HEK293 (cell line): ENCODE results near the gene RAD51C.

Experiments
- CTCF ChIA-PET: fragments of 350-600 bp; formaldehyde crosslinking; extraction: SDS; loops from one replicate; lab custom pipeline; 2021; ENCODE audit warnings: antibody characterized with exemption; lab: Yijun Ruan, JAX
- POLR2A ChIA-PET: fragments of 300-600 bp; formaldehyde crosslinking; extraction: SDS; loops from one replicate; lab custom pipeline; 2020; ENCODE audit warnings: antibody characterized with exemption, inconsistent platforms; lab: Yijun Ruan, JAX
- H3K27ac ChIP-seq: fragments of 200-500 bp; sonication (Bioruptor generic); 2 replicates; pipeline ENCODE4 v1.5.1; 2014; ENCODE audit warnings: low read depth, low read length, control low read depth, inconsistent platforms; ENCODE audit errors: extremely low read depth
- H3K36me3 ChIP-seq, 2 experiments: fragments of 200-500 bp in 1 of 2; sonication (Bioruptor generic) in 1 of 2; 1 replicate in 1 of 2; 2 replicates in 1 of 2; pipeline ENCODE4 v1.5.1; 2014 to 2017; ENCODE audit warnings: inconsistent platforms in 2 of 2, low read length in 2 of 2; ENCODE audit not compliant: control insufficient read depth in 2 of 2, insufficient read depth in 1 of 2
- H3K4me1 ChIP-seq: fragments of 200-500 bp; sonication (Bioruptor generic); 2 replicates; pipeline ENCODE4 v1.5.1; 2014; ENCODE audit warnings: mild to moderate bottlenecking, low read length, inconsistent platforms; ENCODE audit not compliant: control insufficient read depth, insufficient read depth
- H3K4me3 ChIP-seq: 2 replicates; pipeline ENCODE4 v1.5.1; 2011; ENCODE audit warnings: low read depth, mild to moderate bottlenecking, control low read depth, low read length, moderate library complexity
- H3K9me3 ChIP-seq: fragments of 200-500 bp; sonication (Bioruptor generic); 2 replicates; pipeline ENCODE4 v1.5.1; 2014; ENCODE audit warnings: low read depth, low read length, inconsistent platforms; ENCODE audit not compliant: control insufficient read depth, insufficient read depth
- EGR2 ChIP-seq: fragments of 450-650 bp; formaldehyde crosslinking; IDR thresholded peaks from 2 replicates; pipeline ENCODE4 v1.5.1; 2016; ENCODE audit warnings: low read depth, missing biosample characterization, missing genetic modification characterization
- GLIS2 ChIP-seq: fragments of 450-650 bp; formaldehyde crosslinking; IDR thresholded peaks from 2 replicates; pipeline ENCODE4 v1.5.1; 2016; ENCODE audit warnings: missing biosample characterization, missing genetic modification characterization
- IKZF3 ChIP-seq: fragments of 450-650 bp; IDR thresholded peaks from 2 replicates; pipeline ENCODE4 v1.5.0; 2018; ENCODE audit warnings: missing biosample characterization, mild to moderate bottlenecking, missing genetic modification characterization, moderate library complexity
- KLF1 ChIP-seq: fragments of 450-650 bp; formaldehyde crosslinking; IDR thresholded peaks from 2 replicates; pipeline ENCODE4 v1.5.1; 2016; ENCODE audit warnings: missing biosample characterization, missing genetic modification characterization
- KLF9 ChIP-seq: fragments of 450-650 bp; formaldehyde crosslinking; IDR thresholded peaks from 2 replicates; pipeline ENCODE4 v1.5.1; 2016; ENCODE audit warnings: missing biosample characterization, missing genetic modification characterization, low read depth
- TRIM28 ChIP-seq: IDR thresholded peaks from 2 replicates; pipeline ENCODE4 v1.6.1; 2011; ENCODE audit warnings: low read length, control low read depth, borderline replicate concordance
- ZBTB17 ChIP-seq: fragments of 450-650 bp; formaldehyde crosslinking; IDR thresholded peaks from 2 replicates; pipeline ENCODE4 v1.5.1; 2016; ENCODE audit warnings: missing biosample characterization, missing genetic modification characterization
- ZBTB20 ChIP-seq: fragments of 450-650 bp; formaldehyde crosslinking; IDR thresholded peaks from 2 replicates; pipeline ENCODE4 v1.5.1; 2016; ENCODE audit warnings: missing biosample characterization, missing genetic modification characterization
- ZBTB48 ChIP-seq: fragments of 450-650 bp; formaldehyde crosslinking; IDR thresholded peaks from 2 replicates; pipeline ENCODE4 v1.5.1; 2016; ENCODE audit warnings: missing biosample characterization, missing genetic modification characterization
- ZFHX2 ChIP-seq: fragments of 450-650 bp; formaldehyde crosslinking; conservative IDR thresholded peaks from 2 replicates; pipeline ENCODE4 v1.5.1; 2016; ENCODE audit warnings: missing biosample characterization, missing genetic modification characterization
- ZIC2 ChIP-seq: fragments of 450-650 bp; formaldehyde crosslinking; IDR thresholded peaks from 2 replicates; pipeline ENCODE4 v1.5.1; 2016; ENCODE audit warnings: missing biosample characterization, missing genetic modification characterization
- ZNF274 ChIP-seq, 2 experiments: fragments of 200-500 bp in 1 of 2; fragments of 450-650 bp in 1 of 2; sonication (Bioruptor generic) in 1 of 2; formaldehyde crosslinking in 1 of 2; IDR thresholded peaks; 2 replicates each; pipeline versions ENCODE4 v1.5.1 to v1.6.1; 2014 to 2016; ENCODE audit warnings: borderline replicate concordance in 1 of 2, inconsistent platforms in 1 of 2, low read length in 1 of 2, missing biosample characterization in 1 of 2, missing genetic modification characterization in 1 of 2
- ZNF335 ChIP-seq: fragments of 450-650 bp; formaldehyde crosslinking; conservative IDR thresholded peaks from 2 replicates; pipeline ENCODE4 v1.5.1; 2016; ENCODE audit warnings: missing biosample characterization, missing genetic modification characterization
- ZNF366 ChIP-seq: fragments of 450-650 bp; formaldehyde crosslinking; conservative IDR thresholded peaks from 2 replicates; pipeline ENCODE4 v1.5.1; 2016; ENCODE audit warnings: missing biosample characterization, missing genetic modification characterization
- ZNF777 ChIP-seq: fragments of 450-650 bp; formaldehyde crosslinking; IDR thresholded peaks from 2 replicates; pipeline ENCODE4 v1.5.1; 2017; ENCODE audit warnings: missing biosample characterization, missing genetic modification characterization, borderline replicate concordance
- TF ChIP-seq, protein P1 (sequence below): fragments of 450-650 bp; formaldehyde crosslinking; IDR thresholded peaks from 2 replicates; pipeline ENCODE4 v1.5.0; 2017; ENCODE audit warnings: missing biosample characterization, missing genetic modification characterization, borderline replicate concordance
- TF ChIP-seq, protein P2 (sequence below): fragments of 450-650 bp; formaldehyde crosslinking; IDR thresholded peaks from 2 replicates; pipeline ENCODE4 v1.5.1; 2017; ENCODE audit warnings: missing biosample characterization, missing genetic modification characterization
- TF ChIP-seq, protein P3 (sequence below): sonication (generic); formaldehyde crosslinking; IDR thresholded peaks from 2 replicates; pipeline ENCODE4 v1.8.1; 2022; ENCODE audit warnings: mild to moderate bottlenecking, moderate library complexity, missing genetic modification reagents
- TF ChIP-seq, protein P4 (sequence below): fragments of 450-650 bp; formaldehyde crosslinking; optimal IDR thresholded peaks from 2 replicates; pipeline ENCODE3; 2016; ENCODE audit warnings: missing biosample characterization, mild to moderate bottlenecking, missing genetic modification characterization
- TF ChIP-seq, protein P5 (sequence below): fragments of 450-650 bp; formaldehyde crosslinking; IDR thresholded peaks from 2 replicates; pipeline ENCODE4 v1.5.1; 2016; ENCODE audit warnings: missing biosample characterization, missing genetic modification characterization
- TF ChIP-seq, protein P6 (sequence below): fragments of 450-650 bp; IDR thresholded peaks from 2 replicates; pipeline ENCODE4 v1.5.1; 2018; ENCODE audit warnings: missing biosample characterization, missing genetic modification characterization
- TF ChIP-seq, protein P7 (sequence below): fragments of 450-650 bp; formaldehyde crosslinking; IDR thresholded peaks from 2 replicates; pipeline ENCODE4 v1.5.1; 2016; ENCODE audit warnings: missing biosample characterization, missing genetic modification characterization

The RAD51C gene

DNA sequence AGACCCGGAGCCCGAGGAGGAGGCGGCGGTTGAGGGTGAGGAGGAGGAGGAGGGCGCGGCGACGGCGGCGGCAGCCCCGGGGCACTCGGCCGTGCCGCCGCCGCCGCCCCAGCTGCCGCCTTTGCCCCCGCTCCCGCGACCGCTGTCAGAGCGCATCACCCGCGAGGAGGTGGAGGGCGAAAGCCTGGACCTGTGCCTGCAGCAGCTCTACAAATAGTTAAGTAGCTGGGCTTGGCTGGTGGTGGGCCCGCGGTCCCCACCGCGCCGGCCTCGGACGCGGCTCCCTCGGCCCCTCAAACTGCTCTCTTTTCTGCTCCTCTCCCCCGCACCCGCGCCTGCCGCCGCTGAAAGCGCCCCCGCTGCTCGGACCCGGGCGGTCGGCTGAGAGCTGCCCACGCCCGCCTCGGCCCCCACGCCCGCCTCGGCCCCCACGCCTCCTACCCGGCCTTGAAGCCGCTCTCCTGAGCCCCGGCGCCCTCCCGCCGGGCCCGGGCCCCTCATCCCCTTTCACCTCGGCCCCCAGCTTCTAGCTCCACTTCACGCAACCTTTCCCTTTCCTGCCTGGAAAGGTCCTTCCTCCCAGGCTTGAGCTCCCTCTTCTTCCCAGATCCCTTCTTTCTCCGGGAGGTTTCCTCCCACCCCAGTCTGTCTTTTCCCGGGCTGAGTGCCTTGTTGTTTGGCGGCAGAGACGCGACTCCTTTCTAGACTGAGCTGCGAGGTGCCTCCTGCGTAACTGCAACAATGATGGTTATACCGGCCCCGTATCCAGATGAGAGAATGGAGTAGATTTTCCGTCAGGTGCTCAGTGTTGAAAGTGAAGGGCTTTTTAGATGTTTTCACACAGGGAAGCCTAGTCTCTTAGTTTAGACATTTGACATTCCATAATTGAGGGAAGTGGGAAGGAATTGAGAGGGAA, 64.1 kb downstream of the RAD51C start:
- Histone ChIP-seq H3K9me3 (no peaks in the 10 kb centered on the region), H3K4me3 (peak overlapping the region; percentile 94), H3K4me1 (peaks cover 8% of the 10 kb centered on the region; the same call in 1 of the 2 replicates), H3K27ac (peak overlapping the region; percentile 84; the same call in 1 of the 2 replicates), H3K36me3 (no peaks in the 10 kb centered on the region; a peak in 1 of 3 replicates)
- CTCF ChIA-PET: interaction anchor here (0.6 to 2.2 kb wide), 7 partner anchors 10 to 256 kb away, joined by 3 to 7 read pairs (median 3); no protein-coding TSS in a partner anchor
- POLR2A ChIA-PET: interaction anchor here (0.7 to 1.5 kb wide), 4 partner anchors 14 to 399 kb away, joined by 3 to 4 read pairs (median 4); partner anchors contain the start of genes PRR11 and SKA2
- TF ChIP-seq, protein P1, sequence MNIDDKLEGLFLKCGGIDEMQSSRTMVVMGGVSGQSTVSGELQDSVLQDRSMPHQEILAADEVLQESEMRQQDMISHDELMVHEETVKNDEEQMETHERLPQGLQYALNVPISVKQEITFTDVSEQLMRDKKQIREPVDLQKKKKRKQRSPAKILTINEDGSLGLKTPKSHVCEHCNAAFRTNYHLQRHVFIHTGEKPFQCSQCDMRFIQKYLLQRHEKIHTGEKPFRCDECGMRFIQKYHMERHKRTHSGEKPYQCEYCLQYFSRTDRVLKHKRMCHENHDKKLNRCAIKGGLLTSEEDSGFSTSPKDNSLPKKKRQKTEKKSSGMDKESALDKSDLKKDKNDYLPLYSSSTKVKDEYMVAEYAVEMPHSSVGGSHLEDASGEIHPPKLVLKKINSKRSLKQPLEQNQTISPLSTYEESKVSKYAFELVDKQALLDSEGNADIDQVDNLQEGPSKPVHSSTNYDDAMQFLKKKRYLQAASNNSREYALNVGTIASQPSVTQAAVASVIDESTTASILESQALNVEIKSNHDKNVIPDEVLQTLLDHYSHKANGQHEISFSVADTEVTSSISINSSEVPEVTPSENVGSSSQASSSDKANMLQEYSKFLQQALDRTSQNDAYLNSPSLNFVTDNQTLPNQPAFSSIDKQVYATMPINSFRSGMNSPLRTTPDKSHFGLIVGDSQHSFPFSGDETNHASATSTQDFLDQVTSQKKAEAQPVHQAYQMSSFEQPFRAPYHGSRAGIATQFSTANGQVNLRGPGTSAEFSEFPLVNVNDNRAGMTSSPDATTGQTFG (tag by site-specific recombination): no peak
- peak; percentile 59 for TF ChIP-seq EGR2 (tag by site-specific recombination)
- peak; percentile 61 for TF ChIP-seq ZNF366 (tag by site-specific recombination)
- TF ChIP-seq, protein P2, sequence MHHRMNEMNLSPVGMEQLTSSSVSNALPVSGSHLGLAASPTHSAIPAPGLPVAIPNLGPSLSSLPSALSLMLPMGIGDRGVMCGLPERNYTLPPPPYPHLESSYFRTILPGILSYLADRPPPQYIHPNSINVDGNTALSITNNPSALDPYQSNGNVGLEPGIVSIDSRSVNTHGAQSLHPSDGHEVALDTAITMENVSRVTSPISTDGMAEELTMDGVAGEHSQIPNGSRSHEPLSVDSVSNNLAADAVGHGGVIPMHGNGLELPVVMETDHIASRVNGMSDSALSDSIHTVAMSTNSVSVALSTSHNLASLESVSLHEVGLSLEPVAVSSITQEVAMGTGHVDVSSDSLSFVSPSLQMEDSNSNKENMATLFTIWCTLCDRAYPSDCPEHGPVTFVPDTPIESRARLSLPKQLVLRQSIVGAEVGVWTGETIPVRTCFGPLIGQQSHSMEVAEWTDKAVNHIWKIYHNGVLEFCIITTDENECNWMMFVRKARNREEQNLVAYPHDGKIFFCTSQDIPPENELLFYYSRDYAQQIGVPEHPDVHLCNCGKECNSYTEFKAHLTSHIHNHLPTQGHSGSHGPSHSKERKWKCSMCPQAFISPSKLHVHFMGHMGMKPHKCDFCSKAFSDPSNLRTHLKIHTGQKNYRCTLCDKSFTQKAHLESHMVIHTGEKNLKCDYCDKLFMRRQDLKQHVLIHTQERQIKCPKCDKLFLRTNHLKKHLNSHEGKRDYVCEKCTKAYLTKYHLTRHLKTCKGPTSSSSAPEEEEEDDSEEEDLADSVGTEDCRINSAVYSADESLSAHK (tag by site-specific recombination): no peak
- TF ChIP-seq, protein P3, sequence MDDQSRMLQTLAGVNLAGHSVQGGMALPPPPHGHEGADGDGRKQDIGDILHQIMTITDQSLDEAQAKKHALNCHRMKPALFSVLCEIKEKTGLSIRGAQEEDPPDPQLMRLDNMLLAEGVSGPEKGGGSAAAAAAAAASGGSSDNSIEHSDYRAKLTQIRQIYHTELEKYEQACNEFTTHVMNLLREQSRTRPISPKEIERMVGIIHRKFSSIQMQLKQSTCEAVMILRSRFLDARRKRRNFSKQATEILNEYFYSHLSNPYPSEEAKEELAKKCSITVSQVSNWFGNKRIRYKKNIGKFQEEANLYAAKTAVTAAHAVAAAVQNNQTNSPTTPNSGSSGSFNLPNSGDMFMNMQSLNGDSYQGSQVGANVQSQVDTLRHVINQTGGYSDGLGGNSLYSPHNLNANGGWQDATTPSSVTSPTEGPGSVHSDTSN (CRISPR knock-in tag): peak; percentile 29; the same call in 1 of the 2 replicates
- TF ChIP-seq, protein P4, sequence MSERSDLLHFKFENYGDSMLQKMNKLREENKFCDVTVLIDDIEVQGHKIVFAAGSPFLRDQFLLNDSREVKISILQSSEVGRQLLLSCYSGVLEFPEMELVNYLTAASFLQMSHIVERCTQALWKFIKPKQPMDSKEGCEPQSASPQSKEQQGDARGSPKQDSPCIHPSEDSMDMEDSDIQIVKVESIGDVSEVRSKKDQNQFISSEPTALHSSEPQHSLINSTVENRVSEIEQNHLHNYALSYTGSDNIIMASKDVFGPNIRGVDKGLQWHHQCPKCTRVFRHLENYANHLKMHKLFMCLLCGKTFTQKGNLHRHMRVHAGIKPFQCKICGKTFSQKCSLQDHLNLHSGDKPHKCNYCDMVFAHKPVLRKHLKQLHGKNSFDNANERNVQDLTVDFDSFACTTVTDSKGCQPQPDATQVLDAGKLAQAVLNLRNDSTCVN (tag by site-specific recombination): peak; percentile 30
- 0 out of 2 replicates have a peak, but pooled peaks have one; percentile 27 for TF ChIP-seq TRIM28
- no peak for TF ChIP-seq ZNF274 (IDR thresholded peaks at IDR 0.05; ENCODE audit: low read length)
- no peak for TF ChIP-seq ZNF274 (tag by site-specific recombination; IDR thresholded peaks at IDR 0.05; ENCODE audit: borderline replicate concordance)
- TF ChIP-seq ZNF335 (tag by site-specific recombination): peak; percentile 16
- peak; percentile 63; the same call in 1 of the 2 replicates for TF ChIP-seq GLIS2 (tag by site-specific recombination)
- TF ChIP-seq ZFHX2 (tag by site-specific recombination): peak; percentile 95
- TF ChIP-seq ZBTB20 (tag by site-specific recombination): peak; percentile 97
- peak; percentile 15; the same call in 1 of the 2 replicates for TF ChIP-seq ZBTB48 (tag by site-specific recombination)
- 0 out of 2 replicates have a peak, but pooled peaks have one; percentile 34 for TF ChIP-seq KLF9 (tag by site-specific recombination)
- TF ChIP-seq, protein P5, sequence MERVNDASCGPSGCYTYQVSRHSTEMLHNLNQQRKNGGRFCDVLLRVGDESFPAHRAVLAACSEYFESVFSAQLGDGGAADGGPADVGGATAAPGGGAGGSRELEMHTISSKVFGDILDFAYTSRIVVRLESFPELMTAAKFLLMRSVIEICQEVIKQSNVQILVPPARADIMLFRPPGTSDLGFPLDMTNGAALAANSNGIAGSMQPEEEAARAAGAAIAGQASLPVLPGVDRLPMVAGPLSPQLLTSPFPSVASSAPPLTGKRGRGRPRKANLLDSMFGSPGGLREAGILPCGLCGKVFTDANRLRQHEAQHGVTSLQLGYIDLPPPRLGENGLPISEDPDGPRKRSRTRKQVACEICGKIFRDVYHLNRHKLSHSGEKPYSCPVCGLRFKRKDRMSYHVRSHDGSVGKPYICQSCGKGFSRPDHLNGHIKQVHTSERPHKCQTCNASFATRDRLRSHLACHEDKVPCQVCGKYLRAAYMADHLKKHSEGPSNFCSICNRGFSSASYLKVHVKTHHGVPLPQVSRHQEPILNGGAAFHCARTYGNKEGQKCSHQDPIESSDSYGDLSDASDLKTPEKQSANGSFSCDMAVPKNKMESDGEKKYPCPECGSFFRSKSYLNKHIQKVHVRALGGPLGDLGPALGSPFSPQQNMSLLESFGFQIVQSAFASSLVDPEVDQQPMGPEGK: peak; percentile 57
- peak; percentile 49 for TF ChIP-seq ZIC2 (tag by site-specific recombination)
- no peak for TF ChIP-seq KLF1 (tag by site-specific recombination)
- peak; percentile 80 for TF ChIP-seq IKZF3 (tag by site-specific recombination)
- TF ChIP-seq, protein P6, sequence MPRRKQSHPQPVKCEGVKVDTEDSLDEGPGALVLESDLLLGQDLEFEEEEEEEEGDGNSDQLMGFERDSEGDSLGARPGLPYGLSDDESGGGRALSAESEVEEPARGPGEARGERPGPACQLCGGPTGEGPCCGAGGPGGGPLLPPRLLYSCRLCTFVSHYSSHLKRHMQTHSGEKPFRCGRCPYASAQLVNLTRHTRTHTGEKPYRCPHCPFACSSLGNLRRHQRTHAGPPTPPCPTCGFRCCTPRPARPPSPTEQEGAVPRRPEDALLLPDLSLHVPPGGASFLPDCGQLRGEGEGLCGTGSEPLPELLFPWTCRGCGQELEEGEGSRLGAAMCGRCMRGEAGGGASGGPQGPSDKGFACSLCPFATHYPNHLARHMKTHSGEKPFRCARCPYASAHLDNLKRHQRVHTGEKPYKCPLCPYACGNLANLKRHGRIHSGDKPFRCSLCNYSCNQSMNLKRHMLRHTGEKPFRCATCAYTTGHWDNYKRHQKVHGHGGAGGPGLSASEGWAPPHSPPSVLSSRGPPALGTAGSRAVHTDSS (tag by site-specific recombination): peak; percentile 67; the same call in 1 of the 2 replicates
- peak; percentile 66 for TF ChIP-seq ZBTB17 (tag by site-specific recombination)
- TF ChIP-seq, protein P7, sequence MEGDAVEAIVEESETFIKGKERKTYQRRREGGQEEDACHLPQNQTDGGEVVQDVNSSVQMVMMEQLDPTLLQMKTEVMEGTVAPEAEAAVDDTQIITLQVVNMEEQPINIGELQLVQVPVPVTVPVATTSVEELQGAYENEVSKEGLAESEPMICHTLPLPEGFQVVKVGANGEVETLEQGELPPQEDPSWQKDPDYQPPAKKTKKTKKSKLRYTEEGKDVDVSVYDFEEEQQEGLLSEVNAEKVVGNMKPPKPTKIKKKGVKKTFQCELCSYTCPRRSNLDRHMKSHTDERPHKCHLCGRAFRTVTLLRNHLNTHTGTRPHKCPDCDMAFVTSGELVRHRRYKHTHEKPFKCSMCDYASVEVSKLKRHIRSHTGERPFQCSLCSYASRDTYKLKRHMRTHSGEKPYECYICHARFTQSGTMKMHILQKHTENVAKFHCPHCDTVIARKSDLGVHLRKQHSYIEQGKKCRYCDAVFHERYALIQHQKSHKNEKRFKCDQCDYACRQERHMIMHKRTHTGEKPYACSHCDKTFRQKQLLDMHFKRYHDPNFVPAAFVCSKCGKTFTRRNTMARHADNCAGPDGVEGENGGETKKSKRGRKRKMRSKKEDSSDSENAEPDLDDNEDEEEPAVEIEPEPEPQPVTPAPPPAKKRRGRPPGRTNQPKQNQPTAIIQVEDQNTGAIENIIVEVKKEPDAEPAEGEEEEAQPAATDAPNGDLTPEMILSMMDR (tag by site-specific recombination): no peak
- TF ChIP-seq ZNF777 (tag by site-specific recombination): no peak
